ENCODE data around the gene TSHZ2. TPM values are rescaled to one million over a fixed set of nuclear protein-coding genes. Genes with fewer than 3 reads are reported as not detected.
A peak's percentile ranks its signal among the peaks of the same experiment; 100 is the strongest.

TSHZ2 gene
- total and polyA plus RNA-seq, 4 donors: 0.93 to 8.8 (median 3.8) TPM

GRCh38 chr20:52933867-52934266, 38.3 kb upstream of the TSHZ2 start:
- Histone ChIP-seq H3K9me3 (ENCODE audit: control insufficient read depth in 4 of 4, insufficient read depth in 3 of 4, low read length in 3 of 4) (no peaks in the 10 kb centered on the region), H3K4me1 (ENCODE audit: control insufficient read depth in 5 of 5, insufficient read depth in 5 of 5, low read length in 5 of 5) (peaks cover 0 to 5% (median 0%) of the 10 kb centered on the region in 5 donors), H3K4me3 (no peak overlapping the region), H3K27ac (ENCODE audit: low read depth in 1 of 2, low read length in 1 of 2) (no peak overlapping the region), H3K36me3 (ENCODE audit: control insufficient read depth in 4 of 4, insufficient read depth in 4 of 4, low read length in 4 of 4) (no peaks in the 10 kb centered on the region), H3K9ac (ENCODE audit: insufficient read depth in 1 of 2, low read length in 2 of 2) (no peak overlapping the region), H3K27me3 (ENCODE audit: control insufficient read depth in 3 of 3, insufficient read depth in 3 of 3, low read length in 2 of 3) (no peaks in the 10 kb centered on the region)
- no peak for TF ChIP-seq CTCF (IDR thresholded peaks at IDR 0.05; ENCODE audit: control extremely low read depth, extremely low read depth)
- DNase-seq: no peak
- WGBS, 2 donors: 55 to 56% methylated on average over 1 of the region's 1 CpG
- ATAC-seq (ENCODE audit: insufficient read depth, low FRiP score): no peak

GRCh38 chr20:52936351-52937340, 35.5 kb upstream of the TSHZ2 start:
- Histone ChIP-seq H3K9ac (ENCODE audit: insufficient read depth in 1 of 2, low read length in 2 of 2) (no peak overlapping the region), H3K9me3 (ENCODE audit: control insufficient read depth in 4 of 4, insufficient read depth in 3 of 4, low read length in 3 of 4) (no peaks in the 10 kb centered on the region), H3K27me3 (ENCODE audit: control insufficient read depth in 3 of 3, insufficient read depth in 3 of 3, low read length in 2 of 3) (no peaks in the 10 kb centered on the region), H3K4me3 (no peak overlapping the region), H3K27ac (ENCODE audit: low read depth in 1 of 2, low read length in 1 of 2) (no peak overlapping the region), H3K4me1 (ENCODE audit: control insufficient read depth in 5 of 5, insufficient read depth in 5 of 5, low read length in 5 of 5) (peaks cover 0 to 5% (median 0%) of the 10 kb centered on the region in 5 donors), H3K36me3 (ENCODE audit: control insufficient read depth in 4 of 4, insufficient read depth in 4 of 4, low read length in 4 of 4) (no peaks in the 10 kb centered on the region)
- ATAC-seq (ENCODE audit: insufficient read depth, low FRiP score): no peak
- peak; percentile 39 to 66 (median 57) for DNase-seq
- no peak for TF ChIP-seq CTCF (IDR thresholded peaks at IDR 0.05; ENCODE audit: control extremely low read depth, extremely low read depth)
- WGBS, 2 donors: 80 to 85% methylated on average over 16 of the region's 16 CpGs

- WGBS, 2 donors: 75 to 83% methylated on average over 6 of the region's 6 CpGs
- H3K9me3 ChIP-seq (ENCODE audit: control insufficient read depth in 4 of 4, insufficient read depth in 3 of 4, low read length in 3 of 4): no peaks in the 10 kb centered on the region
- H3K27ac ChIP-seq (ENCODE audit: low read depth in 1 of 2, low read length in 1 of 2): no peak overlapping the region
- H3K27me3 ChIP-seq (ENCODE audit: control insufficient read depth in 3 of 3, insufficient read depth in 3 of 3, low read length in 2 of 3): no peaks in the 10 kb centered on the region
- DNase-seq: peak; percentile 25 to 53 (median 47)
- no peak overlapping the region for H3K9ac ChIP-seq (ENCODE audit: insufficient read depth in 1 of 2, low read length in 2 of 2)
- H3K4me1 ChIP-seq (ENCODE audit: control insufficient read depth in 5 of 5, insufficient read depth in 5 of 5, low read length in 5 of 5): peaks cover 0 to 5% (median 0%) of the 10 kb centered on the region in 5 donors
- H3K36me3 ChIP-seq (ENCODE audit: control insufficient read depth in 4 of 4, insufficient read depth in 4 of 4, low read length in 4 of 4): no peaks in the 10 kb centered on the region
- H3K4me3 ChIP-seq: no peak overlapping the region
- no peak for ATAC-seq (ENCODE audit: insufficient read depth, low FRiP score)
- TF ChIP-seq CTCF (IDR thresholded peaks at IDR 0.05; ENCODE audit: control extremely low read depth, extremely low read depth): no peak
Observed at GRCh38 chr20:52937591-52938100, 34.5 kb upstream of the TSHZ2 start.
